ENCODE data around the gene AKAP13. TPM values are rescaled to one million over a fixed set of nuclear protein-coding genes. Genes with fewer than 3 reads are reported as not detected.

Gene AKAP13
- total RNA-seq, 4 donors from 2014 or later: 332 to 362 (median 351) TPM

DNA sequence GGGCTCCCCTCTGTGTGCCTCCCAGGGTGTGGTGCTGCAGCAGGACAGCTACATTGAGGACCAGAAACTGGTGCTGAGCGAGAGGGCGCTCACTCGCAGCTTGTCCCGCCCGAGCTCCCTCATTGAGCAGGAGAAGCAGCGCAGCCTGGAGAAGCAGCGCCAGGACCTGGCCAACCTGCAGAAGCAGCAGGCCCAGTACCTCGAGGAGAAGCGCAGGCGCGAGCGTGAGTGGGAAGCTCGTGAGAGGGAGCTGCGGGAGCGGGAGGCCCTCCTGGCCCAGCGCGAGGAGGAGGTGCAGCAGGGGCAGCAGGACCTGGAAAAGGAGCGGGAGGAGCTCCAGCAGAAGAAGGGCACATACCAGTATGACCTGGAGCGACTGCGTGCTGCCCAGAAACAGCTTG, 360.6 kb downstream of the AKAP13 start:
- Histone ChIP-seq H3K4me1 (peaks cover 0 to 27% (median 0%) of the 10 kb centered on the region in 4 donors), H3K27me3 (no peaks in the 10 kb centered on the region), H3K36me3 (peaks cover 9 to 91% (median 35%) of the 10 kb centered on the region in 3 donors), H3K9me3 (no peaks in the 10 kb centered on the region), H3K27ac (no peak overlapping the region), H3K4me3 (no peak overlapping the region)
- TF ChIP-seq POLR2A (IDR thresholded peaks at IDR 0.05) (no peak), EP300 (IDR thresholded peaks at IDR 0.05) (no peak)
- TF ChIP-seq, protein P1, sequence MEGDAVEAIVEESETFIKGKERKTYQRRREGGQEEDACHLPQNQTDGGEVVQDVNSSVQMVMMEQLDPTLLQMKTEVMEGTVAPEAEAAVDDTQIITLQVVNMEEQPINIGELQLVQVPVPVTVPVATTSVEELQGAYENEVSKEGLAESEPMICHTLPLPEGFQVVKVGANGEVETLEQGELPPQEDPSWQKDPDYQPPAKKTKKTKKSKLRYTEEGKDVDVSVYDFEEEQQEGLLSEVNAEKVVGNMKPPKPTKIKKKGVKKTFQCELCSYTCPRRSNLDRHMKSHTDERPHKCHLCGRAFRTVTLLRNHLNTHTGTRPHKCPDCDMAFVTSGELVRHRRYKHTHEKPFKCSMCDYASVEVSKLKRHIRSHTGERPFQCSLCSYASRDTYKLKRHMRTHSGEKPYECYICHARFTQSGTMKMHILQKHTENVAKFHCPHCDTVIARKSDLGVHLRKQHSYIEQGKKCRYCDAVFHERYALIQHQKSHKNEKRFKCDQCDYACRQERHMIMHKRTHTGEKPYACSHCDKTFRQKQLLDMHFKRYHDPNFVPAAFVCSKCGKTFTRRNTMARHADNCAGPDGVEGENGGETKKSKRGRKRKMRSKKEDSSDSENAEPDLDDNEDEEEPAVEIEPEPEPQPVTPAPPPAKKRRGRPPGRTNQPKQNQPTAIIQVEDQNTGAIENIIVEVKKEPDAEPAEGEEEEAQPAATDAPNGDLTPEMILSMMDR (IDR thresholded peaks at IDR 0.05): no peak
- no peak for DNase-seq (ENCODE audit: low spot score in 2 of 2)
- WGBS, 2 donors: 94 to 95% methylated on average over 20 of the region's 20 CpGs

DNA sequence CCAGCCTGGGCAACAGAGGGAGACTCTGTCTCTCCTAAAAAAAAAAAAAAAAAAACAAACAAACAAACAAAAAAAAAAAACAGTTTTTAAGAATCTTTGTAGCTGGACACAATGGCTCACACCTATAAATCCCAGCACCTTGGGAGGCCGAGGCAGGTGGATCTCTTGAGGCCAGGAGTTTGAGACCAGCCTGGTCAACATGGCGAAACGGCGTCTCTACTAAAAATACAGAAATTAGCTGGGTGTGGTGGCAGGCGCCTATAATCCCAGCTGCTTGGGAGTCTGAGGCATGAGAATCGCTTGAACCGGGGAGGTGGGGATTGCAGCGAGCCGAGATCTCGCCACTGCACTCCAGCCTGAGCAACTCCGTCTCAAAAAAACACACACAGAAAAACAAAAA, 361.3 kb downstream of the AKAP13 start:
- 54 to 65% methylated on average over 11 of the region's 11 CpGs for WGBS, 2 donors
- no peak for TF ChIP-seq POLR2A (IDR thresholded peaks at IDR 0.05)
- TF ChIP-seq, protein P1 (IDR thresholded peaks at IDR 0.05): no peak
- no peak for DNase-seq (ENCODE audit: low spot score in 2 of 2)
- Histone ChIP-seq H3K4me1 (peaks cover 0 to 30% (median 0%) of the 10 kb centered on the region in 4 donors), H3K27me3 (no peaks in the 10 kb centered on the region), H3K27ac (peak overlapping the region in 3 of 4 donors; percentile 26 to 46 (median 27)), H3K36me3 (peaks cover 9 to 91% (median 36%) of the 10 kb centered on the region in 3 donors), H3K4me3 (no peak overlapping the region), H3K9me3 (no peaks in the 10 kb centered on the region)

DNA sequence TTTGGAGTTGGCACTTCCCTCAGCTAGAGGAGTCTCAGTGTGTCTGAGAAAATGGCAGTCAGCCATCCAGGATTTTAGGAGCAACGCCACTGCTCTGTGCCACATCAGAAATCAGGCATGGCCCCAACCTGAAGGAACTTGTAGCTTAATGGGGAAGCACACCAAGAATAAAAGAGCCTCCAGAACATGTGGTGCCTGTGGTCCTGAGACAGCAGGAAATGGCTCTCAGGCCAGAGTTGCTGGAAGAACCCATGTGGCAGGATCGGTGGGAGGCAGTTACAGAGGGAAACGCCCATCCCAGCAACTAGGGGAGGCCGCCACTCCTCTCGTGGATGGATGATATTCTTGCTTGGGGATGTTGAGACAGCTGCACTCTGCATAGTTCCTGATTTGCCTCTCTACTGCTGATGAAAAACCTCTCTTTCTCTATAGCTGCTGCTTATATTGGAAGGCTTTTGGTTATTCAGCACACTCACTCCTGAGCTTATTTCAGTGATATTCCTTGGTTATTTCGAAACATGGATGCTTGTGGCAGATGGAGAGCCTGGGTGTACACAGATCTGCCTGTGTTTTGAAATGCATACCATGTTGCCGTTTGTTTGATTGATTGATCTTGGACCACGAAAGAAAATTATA, 361.9 kb downstream of the AKAP13 start:
- no peak overlapping the region for H3K4me3 ChIP-seq
- no peaks in the 10 kb centered on the region for H3K9me3 ChIP-seq
- 36 to 40% methylated on average over 8 of the region's 8 CpGs for WGBS, 2 donors
- TF ChIP-seq POLR2A (IDR thresholded peaks at IDR 0.05): no peak
- peak in 1 of 2 donors; percentile 23 for TF ChIP-seq EP300 (IDR thresholded peaks at IDR 0.05)
- peaks cover 9 to 91% (median 37%) of the 10 kb centered on the region in 3 donors for H3K36me3 ChIP-seq
- H3K27me3 ChIP-seq: no peaks in the 10 kb centered on the region
- peak overlapping the region in 3 of 4 donors; percentile 26 to 46 (median 27) for H3K27ac ChIP-seq
- H3K4me1 ChIP-seq: peaks cover 0 to 30% (median 0%) of the 10 kb centered on the region in 4 donors
- no peak for DNase-seq (ENCODE audit: low spot score in 2 of 2)

DNA sequence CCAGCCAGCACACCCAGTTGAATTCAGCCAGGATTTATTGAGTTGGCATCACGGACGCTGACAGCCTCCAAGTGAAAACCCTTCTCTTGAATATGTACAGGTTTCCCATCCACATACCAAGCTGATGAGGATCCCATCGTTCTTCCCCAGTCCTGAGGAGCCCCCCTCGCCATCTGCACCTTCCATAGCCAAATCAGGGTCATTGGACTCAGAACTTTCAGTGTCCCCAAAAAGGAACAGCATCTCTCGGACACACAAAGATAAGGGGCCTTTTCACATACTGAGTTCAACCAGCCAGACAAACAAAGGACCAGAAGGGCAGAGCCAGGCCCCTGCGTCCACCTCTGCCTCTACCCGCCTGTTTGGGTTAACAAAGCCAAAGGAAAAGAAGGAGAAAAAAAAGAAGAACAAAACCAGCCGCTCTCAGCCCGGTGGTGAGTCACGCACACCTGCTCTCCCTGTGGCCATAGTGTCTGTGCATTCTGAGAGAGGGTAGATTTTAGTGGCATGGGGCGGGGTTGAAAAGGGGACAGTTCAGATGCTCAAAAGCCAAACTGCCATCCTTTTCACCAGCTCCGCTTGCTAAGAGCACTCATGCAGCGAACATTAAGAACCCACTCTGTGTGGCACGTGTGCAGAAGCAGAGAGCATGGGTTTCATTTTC, 363.1 kb downstream of the AKAP13 start:
- Histone ChIP-seq H3K4me1 (peaks cover 0 to 36% (median 0%) of the 10 kb centered on the region in 4 donors), H3K36me3 (peaks cover 9 to 91% (median 37%) of the 10 kb centered on the region in 3 donors), H3K4me3 (no peak overlapping the region), H3K9me3 (no peaks in the 10 kb centered on the region), H3K27ac (no peak overlapping the region), H3K27me3 (no peaks in the 10 kb centered on the region)
- 83 to 85% methylated on average over 14 of the region's 14 CpGs for WGBS, 2 donors
- TF ChIP-seq, protein P1 (IDR thresholded peaks at IDR 0.05): no peak
- no peak for TF ChIP-seq POLR2A (IDR thresholded peaks at IDR 0.05)
- no peak for DNase-seq (ENCODE audit: low spot score in 2 of 2)

DNA sequence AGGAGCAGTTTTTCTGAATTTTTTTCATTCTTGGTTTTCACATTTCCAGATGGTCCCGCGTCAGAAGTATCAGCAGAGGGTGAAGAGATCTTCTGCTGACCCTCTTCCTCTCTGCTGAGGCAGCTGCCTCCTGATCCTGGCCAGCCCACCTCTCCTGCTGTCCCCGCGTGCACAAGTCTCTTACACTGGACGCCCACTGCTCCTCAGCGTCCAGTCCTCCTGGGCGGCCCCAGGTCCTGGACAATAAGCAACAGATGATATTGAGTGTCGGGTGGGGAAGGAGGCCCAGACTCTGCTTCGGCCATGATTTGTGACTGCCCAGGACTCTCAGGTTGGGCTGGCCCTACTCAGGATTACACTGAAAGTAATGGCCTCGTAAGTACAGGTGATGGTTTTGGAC, 364.2 kb downstream of the AKAP13 start:
- Histone ChIP-seq H3K27ac (no peak overlapping the region), H3K9me3 (no peaks in the 10 kb centered on the region), H3K36me3 (peaks cover 9 to 93% (median 37%) of the 10 kb centered on the region in 3 donors), H3K4me3 (no peak overlapping the region), H3K4me1 (peaks cover 0 to 46% (median 2%) of the 10 kb centered on the region in 4 donors), H3K27me3 (no peaks in the 10 kb centered on the region)
- no peak for DNase-seq (ENCODE audit: low spot score in 2 of 2)
- 74 to 76% methylated on average over 10 of the region's 10 CpGs for WGBS, 2 donors
- TF ChIP-seq EP300 (IDR thresholded peaks at IDR 0.05): no peak
- no peak for TF ChIP-seq POLR2A (IDR thresholded peaks at IDR 0.05)
- TF ChIP-seq, protein P1 (IDR thresholded peaks at IDR 0.05): no peak
